ENCODE results near the gene KLHL12. TPM values are rescaled to one million over a fixed set of nuclear protein-coding genes. Genes with fewer than 3 reads are reported as not detected.

The KLHL12 gene
- total RNA-seq, 1 experiment from 2014 or later, result 46.5 TPM

DNA sequence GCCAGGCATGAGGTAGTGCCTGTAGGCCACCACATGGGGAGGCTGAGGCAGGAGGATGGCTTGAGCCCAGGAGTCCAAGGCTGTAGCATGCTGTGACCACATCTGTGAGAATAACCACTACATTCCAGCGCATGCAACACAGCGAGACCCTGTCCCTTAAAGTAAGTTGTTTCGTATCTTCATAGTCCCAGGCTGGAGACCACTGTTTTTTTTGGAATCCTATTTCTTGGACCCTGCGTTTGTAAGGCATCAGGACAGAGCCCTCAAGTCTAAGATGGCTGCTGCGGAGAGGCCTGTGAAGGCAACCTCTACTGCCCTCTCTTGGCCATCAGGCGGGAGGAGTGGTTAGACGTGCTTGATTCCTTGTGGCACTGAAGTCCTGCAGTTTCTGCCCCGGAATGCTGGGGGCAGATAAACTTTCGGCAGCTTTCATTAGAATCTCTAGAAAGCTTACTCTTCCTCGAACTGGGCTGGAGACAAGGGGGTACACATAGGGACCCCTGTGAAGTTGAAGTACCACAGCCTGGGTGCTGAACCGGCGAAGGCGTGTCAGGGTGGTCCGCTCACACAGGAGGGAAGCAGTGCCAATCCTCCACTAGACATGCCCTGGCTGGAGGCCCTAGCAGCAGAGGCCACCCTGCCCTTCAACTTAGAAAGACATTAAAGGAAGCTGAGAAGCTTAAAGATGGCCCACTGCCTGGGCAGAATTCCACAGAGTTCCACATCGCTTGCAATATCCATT lies 74.7 kb downstream of the KLHL12 start:
- peak; percentile 29 for DNase-seq (ENCODE audit: low spot score)
- in situ Hi-C loops (cut with HindIII; ENCODE audit: low sequenced_read_pairs), result no loop called here

DNA sequence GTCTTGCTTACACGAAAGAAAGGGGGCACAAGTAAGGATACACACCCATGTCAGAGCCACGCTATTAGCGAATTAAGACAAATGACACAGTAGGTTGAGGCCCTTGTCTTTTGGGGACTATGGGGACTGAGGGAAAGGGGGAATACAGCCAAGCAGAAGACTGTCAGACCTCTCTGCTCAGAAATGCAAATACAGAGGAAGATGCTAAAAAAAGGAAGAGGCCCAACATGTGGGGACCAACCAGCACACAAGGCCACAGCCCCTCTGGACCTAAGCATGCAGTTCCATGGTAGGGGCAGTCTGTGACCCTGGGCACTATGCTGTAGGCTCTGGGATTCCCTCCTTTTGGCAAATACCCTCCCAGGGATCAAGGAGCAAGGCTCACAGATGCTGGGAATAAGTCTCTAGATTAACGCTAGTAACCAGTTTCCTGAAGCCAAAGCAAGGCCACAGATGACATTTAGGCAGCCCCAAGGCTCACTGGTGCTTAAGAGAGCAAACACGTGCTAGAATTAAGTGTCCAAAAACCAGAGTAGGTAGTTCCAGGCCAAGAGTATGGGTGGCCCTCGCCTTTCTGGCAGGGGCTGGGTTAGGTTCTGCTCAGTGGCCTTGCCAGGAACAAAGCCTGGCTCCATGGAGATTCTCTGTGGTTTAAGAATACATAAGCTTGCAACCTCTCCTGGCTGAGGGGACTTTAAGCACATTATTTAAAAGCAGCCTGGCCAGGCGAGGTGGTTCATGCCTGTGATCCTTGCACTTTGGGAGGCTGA lies 76.3 kb downstream of the KLHL12 start:
- no peak for DNase-seq (ENCODE audit: low spot score)
- in situ Hi-C loops (cut with HindIII; ENCODE audit: low sequenced_read_pairs), result no loop called here

DNA sequence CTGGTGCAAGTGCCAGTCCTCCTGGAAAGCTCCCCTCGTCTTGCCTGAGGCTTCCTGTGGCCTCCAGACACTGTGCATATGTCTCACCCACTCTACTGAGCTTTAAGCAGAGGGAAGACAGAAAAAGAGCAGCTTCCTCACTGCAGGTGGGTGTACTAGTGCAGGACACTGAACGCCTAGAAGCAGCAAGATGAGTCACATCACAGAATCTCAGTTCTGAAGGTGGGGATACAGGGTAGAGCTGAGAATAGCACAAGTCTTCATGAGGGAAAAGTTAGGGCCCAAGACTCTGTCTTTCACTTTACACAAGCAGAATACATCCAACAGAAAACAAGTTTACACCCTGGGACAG lies 78.9 kb downstream of the KLHL12 start:
- in situ Hi-C loops (cut with HindIII; ENCODE audit: low sequenced_read_pairs), result no loop called here

DNA sequence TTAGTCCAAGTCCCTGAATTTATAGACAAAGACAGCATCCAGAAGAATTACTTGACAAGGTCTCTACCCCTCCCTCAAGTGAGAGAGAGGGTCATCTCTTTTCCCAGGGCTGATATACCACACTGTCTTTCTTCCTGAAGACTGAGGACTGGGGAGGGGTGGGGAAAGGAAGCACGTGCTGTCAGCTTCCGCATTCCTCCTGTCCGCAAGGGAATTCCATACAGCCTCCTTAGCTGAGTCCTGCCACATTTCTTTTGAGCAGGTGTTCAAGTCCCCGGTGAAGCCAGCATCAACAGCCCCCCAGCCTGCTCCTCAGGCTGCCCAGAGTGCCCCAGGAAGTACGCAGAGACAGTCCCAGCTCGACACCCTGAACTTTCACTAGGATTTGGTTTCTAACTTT lies 82.1 kb downstream of the KLHL12 start:
- in situ Hi-C loops (cut with HindIII; ENCODE audit: low sequenced_read_pairs), result no loop called here

More for the DNA sequence above, 78.9 kb downstream of the KLHL12 start:
- DNase-seq (ENCODE audit: low spot score), result no peak

DNA sequence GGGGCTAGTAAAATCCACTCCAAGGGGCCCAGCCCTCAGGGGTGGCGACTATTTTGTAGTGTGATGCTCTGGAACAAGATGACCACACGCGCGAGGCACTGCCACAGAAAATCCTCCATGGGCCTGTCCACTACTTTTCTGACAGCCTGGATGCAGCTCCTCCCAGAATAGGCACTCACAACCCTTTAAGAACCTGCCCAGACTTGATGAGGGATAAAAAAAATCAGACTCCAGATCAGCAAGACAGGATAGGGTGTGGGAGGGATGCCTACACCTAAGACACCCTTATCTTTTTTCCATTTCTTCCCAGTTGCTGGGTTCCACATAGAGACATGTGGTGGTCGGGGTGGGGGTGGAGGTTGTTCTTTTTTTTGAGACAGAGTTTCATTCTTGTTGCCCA lies 82.8 kb downstream of the KLHL12 start:
- no peak for DNase-seq (ENCODE audit: low spot score)
- in situ Hi-C loops (cut with HindIII; ENCODE audit: low sequenced_read_pairs), result no loop called here

More for the DNA sequence above, 82.1 kb downstream of the KLHL12 start:
- no peak for DNase-seq (ENCODE audit: low spot score)

DNA sequence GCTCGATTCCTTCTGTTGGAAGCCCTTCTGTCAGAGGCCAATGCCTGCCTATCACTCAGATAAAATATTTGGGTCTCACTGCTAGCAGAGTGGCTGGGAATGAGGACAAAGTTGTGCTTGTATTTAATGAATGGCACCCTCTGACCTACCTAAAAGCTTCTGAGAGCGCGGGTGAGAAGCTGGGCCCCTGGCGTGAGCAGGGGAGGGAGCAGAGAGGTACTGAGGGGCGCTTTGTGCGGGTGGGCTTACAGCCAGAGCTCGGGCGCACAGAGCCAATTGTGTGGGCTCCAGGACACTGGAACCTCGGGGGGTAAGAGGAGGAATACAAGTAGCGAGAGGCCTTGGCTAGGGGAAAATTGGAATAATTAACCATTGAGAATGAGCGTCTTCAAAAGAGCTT lies 84.0 kb downstream of the KLHL12 start:
- DNase-seq (ENCODE audit: low spot score), result no peak
- in situ Hi-C loops (cut with HindIII; ENCODE audit: low sequenced_read_pairs), result no loop called here

Other genes starting within 250 kb of the KLHL12 start
- gene SYT2, start 216.8 kb downstream of the KLHL12 start, total RNA-seq (2014; rRNA removed; shearing (Covaris generic)), result not detected in 2 replicates
- gene KDM5B, start 118.8 kb downstream of the KLHL12 start, total RNA-seq (2014; rRNA removed; shearing (Covaris generic)), result 22.2 and 31.1 TPM in 2 replicates
- not detected in 2 replicates for gene PCAT6, start 116.3 kb downstream of the KLHL12 start, total RNA-seq (2014; rRNA removed; shearing (Covaris generic))
- gene RABIF, start 38.1 kb downstream of the KLHL12 start, total RNA-seq (2014; rRNA removed; shearing (Covaris generic)), result 5.2 and 7.1 TPM in 2 replicates
- gene ADIPOR1, start 31.1 kb upstream of the KLHL12 start, total RNA-seq (2014; rRNA removed; shearing (Covaris generic)), result 69.1 and 74.6 TPM in 2 replicates
- 29.2 and 43.4 TPM in 2 replicates for gene CYB5R1, start 40.0 kb upstream of the KLHL12 start, total RNA-seq (2014; rRNA removed; shearing (Covaris generic))
- gene TMEM183A, start 80.1 kb upstream of the KLHL12 start, total RNA-seq (2014; rRNA removed; shearing (Covaris generic)), result 177 and 200 TPM in 2 replicates
- 2.1 and 3.4 TPM in 2 replicates for gene PPFIA4, start 99.3 kb upstream of the KLHL12 start, total RNA-seq (2014; rRNA removed; shearing (Covaris generic))
- gene MYOG, start 158.8 kb upstream of the KLHL12 start, total RNA-seq (2014; rRNA removed; shearing (Covaris generic)), result not detected in 2 replicates
- gene ADORA1, start 200.5 kb upstream of the KLHL12 start, total RNA-seq (2014; rRNA removed; shearing (Covaris generic)), result 8.4 and 13.2 TPM in 2 replicates
- gene MYBPH, start 248.6 kb upstream of the KLHL12 start, total RNA-seq (2014; rRNA removed; shearing (Covaris generic)), result 0.47 TPM in 1 of 2 replicates, not detected in the other